Urothelium cell line (cell line): ENCODE measurements around the gene MYO7B.
"Not testable (repeated sequence)": the region's sequence is repeated elsewhere in the genome, so short reads cannot be mapped to it uniquely, and the experiment has no call there.

Experiments
- DNase-seq: peaks from one replicate; pipeline ENCODE4 v3.0.0; 2011; ENCODE audit warnings: low spot score, mixed read lengths
- FAIRE-seq: peaks from 2 replicates; lab custom pipeline; 2011; peaks lifted over from hg19 to GRCh38; lab: Jason Lieb, UNC

Gene MYO7B

GRCh38 chr2:127523269-127523939 is 12.1 kb upstream of the MYO7B start:
- no peak for FAIRE-seq
- no peak for DNase-seq

- not testable (repeated sequence) for FAIRE-seq
Observed at GRCh38 chr2:127524198-127524834, 11.2 kb upstream of the MYO7B start.

GRCh38 chr2:127525691-127526131 is 9.8 kb upstream of the MYO7B start:
- DNase-seq = peak; percentile 30
- no peak for FAIRE-seq

More at GRCh38 chr2:127524198-127524834, 11.2 kb upstream of the MYO7B start:
- not testable (repeated sequence) for DNase-seq

- peak; percentile 98 for DNase-seq
- peak; percentile 72 for FAIRE-seq
Observed at GRCh38 chr2:127526132-127527000, 9.1 kb upstream of the MYO7B start, which contains the start of gene IWS1. TSS of gene IWS1 (minus strand) at chr2:127526489. CDS start at chr2:127526208, 281 bp downstream.

GRCh38 chr2:127527001-127527804 is 8.3 kb upstream of the MYO7B start:
- DNase-seq = peak; percentile 46
- no peak for FAIRE-seq

GRCh38 chr2:127528487-127528886 is 7.0 kb upstream of the MYO7B start:
- no peak for FAIRE-seq
- no peak for DNase-seq

GRCh38 chr2:127529416-127529815 is 6.1 kb upstream of the MYO7B start:
- not testable (repeated sequence) for DNase-seq

GRCh38 chr2:127530245-127531140 is 5.0 kb upstream of the MYO7B start:
- DNase-seq (no peak), FAIRE-seq (no peak)

More at GRCh38 chr2:127529416-127529815, 6.1 kb upstream of the MYO7B start:
- FAIRE-seq = not testable (repeated sequence)

- DNase-seq (no peak), FAIRE-seq (no peak)
Observed at GRCh38 chr2:127531221-127531648, 4.2 kb upstream of the MYO7B start.

- no peak for DNase-seq
- FAIRE-seq = no peak
Observed at GRCh38 chr2:127532296-127532695, 3.2 kb upstream of the MYO7B start.

- FAIRE-seq (no peak), DNase-seq (no peak)
Observed at GRCh38 chr2:127535918-127536317, 435 bp downstream of the MYO7B start.

GRCh38 chr2:127536707-127537541 is 1.4 kb downstream of the MYO7B start:
- FAIRE-seq = no peak

GRCh38 chr2:127537644-127538043 is 2.2 kb downstream of the MYO7B start:
- FAIRE-seq (no peak), DNase-seq (no peak)

More at GRCh38 chr2:127536707-127537541, 1.4 kb downstream of the MYO7B start:
- no peak for DNase-seq

GRCh38 chr2:127541809-127542208 is 6.3 kb downstream of the MYO7B start:
- no peak for FAIRE-seq
- no peak for DNase-seq

GRCh38 chr2:127542231-127542630 is 6.7 kb downstream of the MYO7B start:
- no peak for DNase-seq
- no peak for FAIRE-seq

GRCh38 chr2:127543013-127543501 is 7.6 kb downstream of the MYO7B start:
- not testable (repeated sequence) for FAIRE-seq, DNase-seq

- FAIRE-seq (no peak), DNase-seq (no peak)
Observed at GRCh38 chr2:127545189-127545588, 9.7 kb downstream of the MYO7B start.

- FAIRE-seq = no peak
- DNase-seq = no peak
Observed at GRCh38 chr2:127545796-127546195, 10.3 kb downstream of the MYO7B start.
